Duodenal mucosa (tissue), 2 donors: ENCODE data around the gene TBX21.
"Not testable (repeated sequence)": the region's sequence is repeated elsewhere in the genome, so short reads cannot be mapped to it uniquely, and the experiment has no call there.

Source experiments
- H3K27ac ChIP-seq: one replicate; pipeline ENCODE4 v1.7.0; 2013; ENCODE audit warnings: low read depth, low read length
- H3K27me3 ChIP-seq, 2 donors: one replicate each; pipeline ENCODE4 v1.7.0; 2013; ENCODE audit warnings: low read length in 2 of 2, control low read depth in 1 of 2; ENCODE audit not compliant: insufficient read depth in 2 of 2, control insufficient read depth in 1 of 2
- H3K36me3 ChIP-seq, 2 donors: one replicate each; pipeline ENCODE4 v1.7.0; 2013; ENCODE audit warnings: low read length in 2 of 2, control low read depth in 1 of 2; ENCODE audit not compliant: insufficient read depth in 2 of 2, control insufficient read depth in 1 of 2
- H3K4me1 ChIP-seq, 2 donors: one replicate each; pipeline ENCODE4 v1.7.0; 2013; ENCODE audit warnings: low read length in 2 of 2, control low read depth in 1 of 2; ENCODE audit not compliant: insufficient read depth in 2 of 2, control insufficient read depth in 1 of 2
- H3K4me3 ChIP-seq, 2 donors: one replicate each; pipeline ENCODE4 v1.7.0; 2013; ENCODE audit warnings: low read length in 2 of 2, low read depth in 1 of 2
- H3K9ac ChIP-seq, 2 donors: one replicate each; pipeline ENCODE4 v1.7.0; 2013; ENCODE audit warnings: low read length in 2 of 2, low read depth in 1 of 2
- H3K9me3 ChIP-seq, 2 donors: one replicate each; pipeline ENCODE4 v1.7.0; 2013; ENCODE audit warnings: low read length in 2 of 2, control low read depth in 1 of 2; ENCODE audit not compliant: control insufficient read depth in 1 of 2

Gene TBX21

GRCh38 chr17:47731396-47731795 lies 1.6 kb upstream of the TBX21 start:
- peaks cover 0 to 9% of the 10 kb centered on the region in 2 donors for H3K4me1 ChIP-seq
- no peak overlapping the region for H3K27ac ChIP-seq
- no peaks in the 10 kb centered on the region for H3K36me3 ChIP-seq
- H3K9ac ChIP-seq: no peak overlapping the region
- H3K4me3 ChIP-seq: no peak overlapping the region
- no peaks in the 10 kb centered on the region for H3K9me3 ChIP-seq
- H3K27me3 ChIP-seq: peaks cover 44 to 47% of the 10 kb centered on the region in 2 donors

- no peak overlapping the region for H3K27ac ChIP-seq
- peak overlapping the region in 1 of 2 donors; percentile 65 for H3K4me3 ChIP-seq
- no peak overlapping the region for H3K9ac ChIP-seq
- no peaks in the 10 kb centered on the region for H3K9me3 ChIP-seq
- H3K27me3 ChIP-seq: peaks cover 44 to 47% of the 10 kb centered on the region in 2 donors
- peaks cover 0 to 9% of the 10 kb centered on the region in 2 donors for H3K4me1 ChIP-seq
- H3K36me3 ChIP-seq: no peaks in the 10 kb centered on the region
These were observed 513 bp upstream of the TBX21 start for GRCh38 chr17:47732399-47733046.

GRCh38 chr17:47733674-47734410 lies 806 bp downstream of the TBX21 start:
- peak overlapping the region; percentile 65 to 66 for H3K4me3 ChIP-seq
- H3K4me1 ChIP-seq: peaks cover 0 to 9% of the 10 kb centered on the region in 2 donors
- no peaks in the 10 kb centered on the region for H3K36me3 ChIP-seq
- peaks cover 44 to 47% of the 10 kb centered on the region in 2 donors for H3K27me3 ChIP-seq
- H3K27ac ChIP-seq: no peak overlapping the region
- H3K9me3 ChIP-seq: no peaks in the 10 kb centered on the region
- peak overlapping the region; percentile 54 to 60 for H3K9ac ChIP-seq

- H3K36me3 ChIP-seq: no peaks in the 10 kb centered on the region
- H3K4me3 ChIP-seq: peak overlapping the region; percentile 52 to 65
- H3K9me3 ChIP-seq: no peaks in the 10 kb centered on the region
These were observed 2.1 kb downstream of the TBX21 start for GRCh38 chr17:47735139-47735464.

GRCh38 chr17:47735536-47736011 lies 2.5 kb downstream of the TBX21 start:
- Histone ChIP-seq H3K36me3 (no peaks in the 10 kb centered on the region), H3K27ac (no peak overlapping the region), H3K9ac (peak overlapping the region in 1 of 2 donors; percentile 54), H3K9me3 (no peaks in the 10 kb centered on the region), H3K27me3 (peaks cover 43 to 44% of the 10 kb centered on the region in 2 donors), H3K4me1 (peaks cover 0 to 9% of the 10 kb centered on the region in 2 donors), H3K4me3 (peak overlapping the region; percentile 7 to 52)

More at GRCh38 chr17:47735139-47735464, 2.1 kb downstream of the TBX21 start:
- peak overlapping the region; percentile 25 to 54 for H3K9ac ChIP-seq
- H3K27ac ChIP-seq: no peak overlapping the region
- peaks cover 44 to 47% of the 10 kb centered on the region in 2 donors for H3K27me3 ChIP-seq
- H3K4me1 ChIP-seq: peaks cover 0 to 9% of the 10 kb centered on the region in 2 donors

- no peaks in the 10 kb centered on the region for H3K9me3 ChIP-seq
- H3K4me3 ChIP-seq: no peak overlapping the region
- peaks cover 0 to 9% of the 10 kb centered on the region in 2 donors for H3K4me1 ChIP-seq
- H3K36me3 ChIP-seq: no peaks in the 10 kb centered on the region
- no peak overlapping the region for H3K9ac ChIP-seq
- peaks cover 33 to 41% of the 10 kb centered on the region in 2 donors for H3K27me3 ChIP-seq
- H3K27ac ChIP-seq: no peak overlapping the region
These were observed 3.8 kb downstream of the TBX21 start for GRCh38 chr17:47736501-47737495.

- no peak overlapping the region for H3K9ac ChIP-seq
- H3K36me3 ChIP-seq: no peaks in the 10 kb centered on the region
- H3K4me3 ChIP-seq: no peak overlapping the region
- H3K27ac ChIP-seq: no peak overlapping the region
- H3K9me3 ChIP-seq: no peaks in the 10 kb centered on the region
- peaks cover 26 to 38% of the 10 kb centered on the region in 2 donors for H3K27me3 ChIP-seq
- peaks cover 0 to 9% of the 10 kb centered on the region in 2 donors for H3K4me1 ChIP-seq
These were observed 5.1 kb downstream of the TBX21 start for GRCh38 chr17:47738178-47738577.

GRCh38 chr17:47739150-47739549 lies 6.1 kb downstream of the TBX21 start:
- H3K4me3 ChIP-seq: no peak overlapping the region
- H3K27me3 ChIP-seq: peaks cover 29 to 34% of the 10 kb centered on the region in 2 donors
- no peak overlapping the region for H3K9ac ChIP-seq
- H3K4me1 ChIP-seq: peaks cover 0 to 4% of the 10 kb centered on the region in 2 donors
- no peaks in the 10 kb centered on the region for H3K36me3 ChIP-seq
- no peaks in the 10 kb centered on the region for H3K9me3 ChIP-seq
- no peak overlapping the region for H3K27ac ChIP-seq

- H3K36me3 ChIP-seq, H3K27ac ChIP-seq, H3K9ac ChIP-seq, H3K4me3 ChIP-seq, H3K9me3 ChIP-seq, H3K4me1 ChIP-seq: not testable (repeated sequence)
- H3K27me3 ChIP-seq: peaks cover 29 to 34% of the 10 kb centered on the region in 2 donors
These were observed 6.9 kb downstream of the TBX21 start for GRCh38 chr17:47739945-47740344.
